Urinary bladder (tissue), 4 donors: ENCODE measurements around the gene SERPINA12. TPM values are rescaled to one million over a fixed set of nuclear protein-coding genes. Genes with fewer than 3 reads are reported as not detected.
"Not testable (repeated sequence)": the region's sequence is repeated elsewhere in the genome, so short reads cannot be mapped to it uniquely, and the experiment has no call there.

ENCODE experiments used
- DNase-seq: peaks from one replicate; pipeline ENCODE4 v3.0.0-alpha.2; 2015; ENCODE audit errors: extremely low spot score
- H3K27ac ChIP-seq: one replicate; pipeline ENCODE4 v1.5.1; 2013; ENCODE audit warnings: low read depth, mild to moderate bottlenecking, moderate library complexity
- H3K36me3 ChIP-seq: one replicate; pipeline ENCODE4 v1.6.1; 2013; ENCODE audit warnings: mild to moderate bottlenecking, moderate library complexity; ENCODE audit not compliant: insufficient read depth
- H3K4me1 ChIP-seq: one replicate; pipeline ENCODE4 v1.6.1; 2013; ENCODE audit warnings: mild to moderate bottlenecking, moderate library complexity; ENCODE audit not compliant: insufficient read depth
- H3K4me3 ChIP-seq: one replicate; pipeline ENCODE4 v1.5.1; 2013; ENCODE audit warnings: low read depth, low read length
- WGBS: extraction: QIAGEN DNeasy Blood & Tissue Kit; methylation state at CpG from one replicate; pipeline ENCODE4 v1.1.7; 2013; 5-methylcytosine and 5-hydroxymethylcytosine counted together
- polyA plus RNA-seq: library from polyadenylated mRNA; stranded (reverse); fragments of 200-250 nt; gene quantifications from one replicate; pipeline ENCODE4 v1.2.3, GENCODE V29; 2013
- total RNA-seq: library from RNA; depleted of rRNA; stranded (reverse); fragments of >200 nt; gene quantifications from one replicate; pipeline ENCODE4 v1.2.3, GENCODE V29; 2014
- donor health status: healthy with polysubstance abuse.
- donor health status: healthy.

The SERPINA12 gene
- total and polyA plus RNA-seq, 2 donors, result not detected

- 58% methylated on average over 5 of the region's 5 CpGs for WGBS
- H3K36me3 ChIP-seq, result no peaks in the 10 kb centered on the region
- H3K27ac ChIP-seq, result no peak overlapping the region
- no peaks in the 10 kb centered on the region for H3K4me1 ChIP-seq
- DNase-seq, result no peak
- H3K4me3 ChIP-seq, result no peak overlapping the region
Observed at GRCh38 chr14:94521375-94522114, 12.3 kb upstream of the SERPINA12 start.

DNA sequence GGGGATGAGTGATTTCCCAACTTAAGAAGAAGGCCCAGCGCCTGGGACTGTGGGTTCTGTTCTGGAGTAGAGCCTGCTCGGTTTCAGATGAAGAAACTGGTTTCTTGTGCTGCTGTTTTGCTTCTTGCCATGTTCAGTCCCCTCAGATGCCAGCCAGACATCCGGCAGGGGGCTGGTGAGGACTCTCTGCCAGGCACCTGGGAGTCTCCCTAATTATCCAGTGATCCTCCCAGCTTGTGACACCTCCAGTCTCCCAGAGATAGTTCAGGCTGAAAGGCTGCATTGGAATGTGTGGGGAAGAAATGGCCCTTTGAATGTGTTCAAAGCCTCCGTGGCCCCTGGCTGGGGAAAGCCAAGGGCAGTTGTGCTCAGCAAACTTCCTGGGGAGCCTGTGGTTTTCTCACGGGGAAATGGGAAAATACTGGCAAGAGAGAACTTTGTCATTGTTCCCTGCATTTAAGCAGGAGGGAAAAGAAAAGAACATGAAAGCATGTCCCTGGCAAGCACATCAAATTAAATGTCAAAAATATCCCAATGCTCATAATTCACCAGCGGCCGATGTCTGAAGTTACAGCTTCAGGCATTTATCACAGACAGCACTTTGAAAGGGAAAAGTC lies 8.5 kb upstream of the SERPINA12 start:
- Histone ChIP-seq H3K36me3 (no peaks in the 10 kb centered on the region), H3K4me1 (no peaks in the 10 kb centered on the region), H3K4me3 (no peak overlapping the region), H3K27ac (no peak overlapping the region)
- WGBS, result 44% methylated on average over 7 of the region's 7 CpGs
- no peak for DNase-seq

DNA sequence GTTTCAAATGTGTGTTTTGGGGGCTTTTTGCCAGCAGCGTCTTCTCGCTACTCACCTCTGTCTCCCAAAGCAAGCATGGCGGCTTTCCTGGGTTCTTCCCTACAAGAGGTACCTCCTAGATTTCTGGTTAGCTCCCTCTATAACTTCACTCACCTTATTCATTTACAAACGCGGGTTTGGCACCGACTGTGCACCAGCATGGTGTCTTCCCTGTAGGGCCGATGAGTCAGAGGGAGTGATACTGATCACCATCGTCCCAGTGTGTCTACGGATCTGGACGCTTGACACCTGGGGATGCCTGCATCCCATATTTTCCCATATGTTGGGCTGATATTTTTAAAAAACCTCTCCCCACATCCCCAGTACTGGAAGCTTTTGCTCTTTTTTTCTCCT lies 8.0 kb upstream of the SERPINA12 start:
- no peak for DNase-seq
- Histone ChIP-seq H3K4me1 (no peaks in the 10 kb centered on the region), H3K27ac (no peak overlapping the region), H3K4me3 (no peak overlapping the region), H3K36me3 (no peaks in the 10 kb centered on the region)
- 61% methylated on average over 10 of the region's 10 CpGs for WGBS

GRCh38 chr14:94515856-94516255 lies 6.6 kb upstream of the SERPINA12 start:
- 84% methylated on average over 6 of the region's 6 CpGs for WGBS
- no peak overlapping the region for H3K4me3 ChIP-seq
- H3K36me3 ChIP-seq, result no peaks in the 10 kb centered on the region
- no peak overlapping the region for H3K27ac ChIP-seq
- H3K4me1 ChIP-seq, result no peaks in the 10 kb centered on the region
- no peak for DNase-seq

GRCh38 chr14:94515426-94515825 lies 6.2 kb upstream of the SERPINA12 start:
- H3K4me3 ChIP-seq, result no peak overlapping the region
- WGBS, result 75% methylated on average over 9 of the region's 9 CpGs
- H3K4me1 ChIP-seq, result no peaks in the 10 kb centered on the region
- H3K36me3 ChIP-seq, result no peaks in the 10 kb centered on the region
- no peak for DNase-seq
- H3K27ac ChIP-seq, result no peak overlapping the region

DNA sequence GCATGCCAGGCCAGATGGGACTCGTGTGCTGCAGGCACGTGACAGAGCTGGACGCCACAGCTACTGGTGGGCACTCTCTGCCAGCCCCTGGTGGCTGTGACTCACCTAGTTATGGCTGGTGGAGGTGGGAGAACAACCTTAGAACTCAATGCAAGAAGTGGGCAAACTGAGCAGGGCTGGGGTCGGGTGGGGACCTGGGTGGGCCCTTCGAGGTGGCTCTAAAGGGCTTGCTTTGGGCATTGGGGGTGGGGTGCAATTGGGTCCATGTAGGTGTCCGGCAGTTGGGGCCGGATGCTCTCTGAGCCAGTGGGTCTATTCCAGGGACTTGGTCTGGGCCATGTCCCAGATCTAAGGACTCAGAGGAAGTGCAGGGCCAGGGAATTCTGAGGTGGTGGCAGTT lies 5.1 kb upstream of the SERPINA12 start:
- no peak overlapping the region for H3K4me3 ChIP-seq
- H3K36me3 ChIP-seq, result no peaks in the 10 kb centered on the region
- no peaks in the 10 kb centered on the region for H3K4me1 ChIP-seq
- no peak for DNase-seq
- WGBS, result 62% methylated on average over 7 of the region's 7 CpGs
- H3K27ac ChIP-seq, result no peak overlapping the region

DNA sequence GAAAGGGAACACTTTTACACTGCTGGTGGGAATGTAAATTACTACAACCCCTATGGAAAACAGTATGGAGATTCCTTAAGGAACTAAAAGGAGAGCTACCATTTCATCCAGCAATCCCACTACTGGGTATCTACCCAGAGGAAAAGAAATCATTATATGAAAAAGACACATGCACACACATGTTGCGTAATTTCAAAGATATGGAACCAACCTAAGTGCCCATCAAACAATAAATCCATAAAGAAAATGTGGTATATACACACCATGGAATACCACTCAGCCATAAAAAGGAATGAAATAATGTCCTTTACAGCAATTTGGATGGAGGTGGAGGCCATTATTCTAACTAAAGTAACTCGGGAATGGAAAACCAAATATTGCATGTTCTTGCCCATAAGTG lies 1.2 kb upstream of the SERPINA12 start:
- H3K36me3 ChIP-seq, DNase-seq, H3K4me3 ChIP-seq, H3K27ac ChIP-seq, H3K4me1 ChIP-seq: not testable (repeated sequence)
- WGBS, result 75% methylated on average over 2 of the region's 2 CpGs

- WGBS, result 84% methylated on average over 8 of the region's 8 CpGs
- no peak for DNase-seq
Observed at GRCh38 chr14:94505641-94506040, 3.6 kb downstream of the SERPINA12 start.

DNA sequence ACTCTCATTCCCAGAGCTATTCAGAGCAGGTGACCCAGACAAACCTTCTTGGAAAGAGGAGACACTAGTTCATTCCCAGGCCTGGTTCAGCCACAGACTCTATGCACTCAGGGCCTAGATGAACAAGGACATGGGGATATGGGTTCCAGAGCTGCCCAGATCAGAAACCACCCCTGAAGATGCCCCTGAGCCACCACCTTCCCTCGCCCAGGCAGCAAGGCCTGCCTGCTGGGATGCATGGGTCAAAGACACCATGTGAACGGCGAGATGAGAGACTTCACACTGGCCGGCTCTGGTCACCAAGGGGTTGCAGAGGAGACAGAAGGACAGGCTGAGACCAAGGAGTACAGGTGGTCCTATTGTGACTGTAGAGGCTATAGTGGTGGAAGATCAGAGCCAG lies 4.1 kb downstream of the SERPINA12 start:
- Histone ChIP-seq H3K27ac (no peak overlapping the region), H3K36me3 (no peaks in the 10 kb centered on the region), H3K4me1 (no peaks in the 10 kb centered on the region), H3K4me3 (no peak overlapping the region)
- no peak for DNase-seq
- 95% methylated on average over 4 of the region's 4 CpGs for WGBS

More at GRCh38 chr14:94505641-94506040, 3.6 kb downstream of the SERPINA12 start:
- H3K27ac ChIP-seq, result no peak overlapping the region
- H3K4me1 ChIP-seq, result no peaks in the 10 kb centered on the region
- no peak overlapping the region for H3K4me3 ChIP-seq
- H3K36me3 ChIP-seq, result no peaks in the 10 kb centered on the region

DNA sequence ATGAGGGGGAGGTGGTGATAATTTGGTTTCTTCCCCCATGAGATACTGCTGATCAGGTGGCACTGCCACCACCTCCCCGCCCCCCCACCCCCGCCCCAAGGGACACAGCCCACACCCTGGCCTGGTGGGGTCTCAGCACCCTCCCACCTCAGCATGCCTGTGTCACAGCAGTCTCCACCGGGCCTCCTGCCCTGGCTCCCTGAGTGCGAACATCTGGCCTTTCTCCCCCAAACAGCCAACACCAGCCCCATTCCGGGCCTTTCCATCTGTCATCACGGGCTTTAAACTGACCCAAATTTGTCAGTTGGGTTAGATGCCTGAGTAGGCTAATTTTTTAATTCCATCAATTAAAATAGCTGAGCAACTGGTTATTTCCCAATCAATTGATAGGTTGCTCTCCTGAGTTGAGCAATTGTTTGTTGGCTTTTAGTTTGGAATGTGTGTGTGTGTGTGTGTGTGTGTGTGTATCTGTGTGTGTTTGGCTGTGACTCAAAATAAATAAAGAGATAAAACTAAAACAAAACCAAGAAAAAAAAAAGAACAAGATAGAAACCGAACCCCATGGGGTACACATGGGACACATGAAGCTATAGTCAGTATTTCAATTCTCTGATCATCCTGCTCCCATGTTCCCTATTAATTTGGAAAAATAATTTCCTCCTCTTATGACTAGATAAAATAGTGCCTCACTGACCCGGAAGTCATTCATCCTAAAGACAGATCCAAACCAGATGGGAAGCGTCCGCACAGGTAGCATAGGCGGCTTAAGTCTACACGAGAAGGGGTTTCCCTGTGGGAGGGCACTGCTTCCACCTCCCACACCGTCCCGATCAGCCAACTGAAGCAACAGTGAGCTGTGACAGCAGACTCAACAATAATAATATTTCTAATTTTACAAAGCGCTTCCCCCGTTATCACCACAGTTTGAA lies 7.4 kb downstream of the SERPINA12 start:
- H3K36me3 ChIP-seq, result no peaks in the 10 kb centered on the region
- no peak overlapping the region for H3K27ac ChIP-seq
- no peak for DNase-seq
- H3K4me3 ChIP-seq, result no peak overlapping the region
- WGBS, result 57% methylated on average over 16 of the region's 16 CpGs
- H3K4me1 ChIP-seq, result no peaks in the 10 kb centered on the region

DNA sequence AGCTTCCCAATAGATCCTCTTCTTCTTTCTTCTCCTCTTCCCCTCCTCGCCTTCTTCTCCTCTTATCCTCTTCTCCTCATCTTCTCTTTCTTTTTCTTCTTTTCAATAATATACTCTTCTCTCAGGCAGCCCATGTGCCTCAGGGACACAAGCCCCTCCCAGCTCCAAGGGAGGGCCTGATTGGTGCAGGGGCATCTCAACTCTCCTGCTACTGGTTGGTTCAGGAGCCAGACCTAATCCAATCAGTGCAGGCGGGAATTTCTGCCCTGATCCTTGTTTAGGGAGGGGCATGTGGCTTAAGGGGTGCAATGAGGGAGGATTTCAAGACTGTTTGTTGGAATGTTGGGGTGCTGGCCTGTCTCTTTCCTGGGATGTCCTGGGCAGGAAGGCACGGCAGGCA lies 9.0 kb downstream of the SERPINA12 start:
- Histone ChIP-seq H3K4me3 (no peak overlapping the region), H3K27ac (no peak overlapping the region), H3K4me1 (no peaks in the 10 kb centered on the region), H3K36me3 (no peaks in the 10 kb centered on the region)
- WGBS, result 76% methylated on average over 3 of the region's 3 CpGs
- DNase-seq, result no peak

DNA sequence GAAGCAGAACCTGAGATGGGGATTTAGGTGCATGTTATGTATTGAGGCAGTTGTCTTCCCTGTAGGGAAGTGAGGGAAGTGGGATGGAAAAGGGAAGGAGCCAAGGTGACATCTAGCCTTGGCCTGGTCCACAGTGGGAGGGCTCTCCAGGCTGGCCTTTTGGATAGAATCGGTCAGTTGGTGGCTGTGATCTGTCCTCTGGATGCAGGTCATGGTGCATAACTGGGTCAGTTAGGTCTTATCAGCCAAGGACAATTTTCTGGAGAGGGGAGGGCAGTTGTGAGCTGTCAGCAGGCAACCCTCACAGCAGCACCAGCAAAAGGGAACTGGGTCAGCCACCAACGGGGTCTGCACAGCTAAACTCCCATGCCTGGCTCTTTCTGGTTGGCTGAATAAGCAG lies 9.6 kb downstream of the SERPINA12 start:
- no peak overlapping the region for H3K27ac ChIP-seq
- H3K4me1 ChIP-seq, result no peaks in the 10 kb centered on the region
- H3K36me3 ChIP-seq, result no peaks in the 10 kb centered on the region
- no peak for DNase-seq
- H3K4me3 ChIP-seq, result no peak overlapping the region
- 76% methylated on average over 2 of the region's 2 CpGs for WGBS

DNA sequence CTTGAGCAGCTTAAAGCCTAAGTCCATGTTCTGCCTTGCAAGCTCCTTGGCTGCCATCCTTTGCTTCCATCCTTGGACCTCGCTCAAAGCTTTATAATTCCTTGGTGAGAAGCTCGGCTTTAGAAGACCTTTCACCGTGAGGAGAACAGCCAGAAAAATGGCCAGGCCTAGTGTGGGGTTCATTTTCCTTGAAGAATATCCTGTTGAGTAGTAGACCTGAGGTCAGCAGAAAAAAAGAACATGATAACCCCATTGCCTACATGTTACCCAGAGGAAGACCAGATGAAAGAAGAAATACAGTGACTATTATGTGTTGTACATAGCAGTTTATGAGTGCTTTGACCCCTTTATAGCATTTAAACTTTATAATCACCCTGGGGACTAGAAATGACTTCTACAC lies 11.1 kb downstream of the SERPINA12 start:
- no peak overlapping the region for H3K27ac ChIP-seq
- no peaks in the 10 kb centered on the region for H3K36me3 ChIP-seq
- no peaks in the 10 kb centered on the region for H3K4me1 ChIP-seq
- H3K4me3 ChIP-seq, result no peak overlapping the region
- 87% methylated on average over 3 of the region's 3 CpGs for WGBS
- DNase-seq, result no peak

- no peak for DNase-seq
- Histone ChIP-seq H3K36me3 (no peaks in the 10 kb centered on the region), H3K4me3 (no peak overlapping the region), H3K4me1 (no peaks in the 10 kb centered on the region), H3K27ac (no peak overlapping the region)
- WGBS, result 64% methylated on average over 4 of the region's 4 CpGs
Observed at GRCh38 chr14:94494085-94494484, 15.2 kb downstream of the SERPINA12 start.
